Activated naive CD4-positive, alpha-beta T cell treated with anti-CD3 and anti-CD28 coated beads for 36 hours (primary cell): ENCODE measurements around the gene PPM1E. TPM values are rescaled to one million over a fixed set of nuclear protein-coding genes. Genes with fewer than 3 reads are reported as not detected.

ENCODE experiments used
- total RNA-seq, 2 experiments: library from RNA; stranded (reverse); gene quantifications; one replicate each; pipeline ENCODE4 v1.2.3, GENCODE V29; 2021

The PPM1E gene
- total RNA-seq, 2 experiments from 2014 or later, result 0.05 TPM; not detected in 1

Other genes starting within 250 kb of the PPM1E start
- 10 to 100 TPM; 58.2 to 60.5 TPM for gene MTMR4, start 241.2 kb upstream of the PPM1E start, total RNA-seq
- gene TEX14, start 63.8 kb upstream of the PPM1E start, total RNA-seq, result under 1 TPM; 0.20 to 0.24 TPM
- 10 to 100 TPM; 57.7 to 64.6 TPM for gene RAD51C, start 63.3 kb upstream of the PPM1E start, total RNA-seq